Endothelial cell of umbilical vein (primary cell): ENCODE data around the gene LMTK2. TPM values are rescaled to one million over a fixed set of nuclear protein-coding genes. Genes with fewer than 3 reads are reported as not detected.

Experiments
- BruUV-seq: library from RNA; stranded (reverse); fragments of 400-500 nt; replicated peaks from 2 replicates; lab custom pipeline; 2021; lab: Mats Ljungman, UMichigan
- CTCF ChIA-PET: fragments of 300-600, 350-600 bp; sonication (Branson Sonifier 250); formaldehyde crosslinking; loops from one replicate; lab custom pipeline; 2021; ENCODE audit warnings: antibody characterized with exemption, inconsistent platforms; lab: Charles Lee
- POLR2A ChIA-PET: fragments of 300-600, 350-600 bp; sonication (Branson Sonifier 250); formaldehyde crosslinking; loops from one replicate; lab custom pipeline; 2021; ENCODE audit warnings: antibody characterized with exemption, inconsistent platforms; lab: Charles Lee
- DNase-seq: peaks from one replicate; pipeline ENCODE4 v3.0.0-alpha.2; 2011; ENCODE audit warnings: low read depth, low spot score
- FAIRE-seq: peaks from 2 replicates; lab custom pipeline; 2011; peaks lifted over from hg19 to GRCh38; lab: Jason Lieb, UNC
- H2AFZ ChIP-seq: 2 replicates; pipeline ENCODE4 v1.6.0; 2012; ENCODE audit warnings: low read depth, low read length, control low read depth, inconsistent platforms
- H3K27ac ChIP-seq: 2 replicates; pipeline ENCODE4 v1.5.1; 2011; ENCODE audit warnings: low read depth, mild to moderate bottlenecking, control low read depth, low read length, moderate library complexity; ENCODE audit not compliant: insufficient read depth
- H3K27me3 ChIP-seq, 2 experiments: 2 replicates each; pipeline versions ENCODE4 v1.6.0 to v1.6.1; 2011; ENCODE audit warnings: low read length in 2 of 2, mixed read lengths in 1 of 2; ENCODE audit not compliant: control insufficient read depth in 2 of 2, insufficient read depth in 2 of 2
- H3K36me3 ChIP-seq, 2 experiments: 2 replicates in 1 of 2; 3 replicates in 1 of 2; pipeline ENCODE4 v1.5.1; 2011; ENCODE audit warnings: low read length in 2 of 2, mild to moderate bottlenecking in 1 of 2, moderate library complexity in 1 of 2; ENCODE audit not compliant: control insufficient read depth in 2 of 2, insufficient read depth in 2 of 2; ENCODE audit errors: extremely low read depth in 1 of 2
- H3K4me1 ChIP-seq: 3 replicates; pipeline ENCODE4 v1.5.1; 2011; ENCODE audit warnings: mild to moderate bottlenecking, low read length; ENCODE audit not compliant: control insufficient read depth, insufficient read depth; ENCODE audit errors: extremely low read depth
- H3K4me2 ChIP-seq: 2 replicates; pipeline ENCODE4 v1.6.1; 2011; ENCODE audit warnings: low read length, control low read depth, mixed read lengths; ENCODE audit not compliant: insufficient read depth
- H3K4me3 ChIP-seq, 3 experiments: fragments of 200-600 bp in 1 of 3; sonication (generic), shearing (Covaris generic) in 1 of 3; replicated peaks in 1 of 3; 2 replicates each; pipeline ENCODE4 v1.5.1; 2011 to 2016; ENCODE audit warnings: control low read depth in 3 of 3, low read length in 3 of 3, mild to moderate bottlenecking in 2 of 3, inconsistent platforms in 1 of 3, low read depth in 1 of 3, moderate library complexity in 1 of 3; ENCODE audit not compliant: insufficient read depth in 1 of 3
- H3K79me2 ChIP-seq: 2 replicates; pipeline ENCODE4 v1.6.0; 2012; ENCODE audit warnings: low read length, inconsistent platforms; ENCODE audit not compliant: control insufficient read depth, insufficient read depth
- H3K9ac ChIP-seq: replicated peaks from 2 replicates; pipeline ENCODE3; 2011; ENCODE audit warnings: low read length, control low read depth; ENCODE audit not compliant: insufficient read depth; ENCODE audit errors: extremely low read depth
- H3K9me1 ChIP-seq: replicated peaks from 3 replicates; pipeline ENCODE4 v1.6.0; 2011; ENCODE audit warnings: mild to moderate bottlenecking, low read length; ENCODE audit not compliant: control insufficient read depth, insufficient read depth; ENCODE audit errors: extremely low read depth
- H3K9me3 ChIP-seq: replicated peaks from 2 replicates; pipeline ENCODE4 v1.5.1; 2012; ENCODE audit warnings: low read length, inconsistent platforms; ENCODE audit not compliant: control insufficient read depth, insufficient read depth
- H4K20me1 ChIP-seq: replicated peaks from 2 replicates; pipeline ENCODE3; 2011; ENCODE audit warnings: mild to moderate bottlenecking, low read length; ENCODE audit not compliant: control insufficient read depth, insufficient read depth; ENCODE audit errors: extremely low read depth
- CTCF ChIP-seq, 2 donors: IDR thresholded peaks; 1 replicate in 1 of 2; 2 replicates in 1 of 2; pipeline ENCODE4 v1.5.1; 2011; ENCODE audit warnings: low read length in 2 of 2, mild to moderate bottlenecking in 2 of 2, moderate library complexity in 2 of 2, control low read depth in 1 of 2, inconsistent platforms in 1 of 2, low read depth in 1 of 2; ENCODE audit not compliant: insufficient read depth in 1 of 2; ENCODE audit errors: extremely low read depth in 1 of 2
- GATA2 ChIP-seq: IDR thresholded peaks from 2 replicates; pipeline ENCODE4 v1.7.0; 2011; ENCODE audit warnings: low read depth, mild to moderate bottlenecking, moderate library complexity, mixed read lengths, low read length; ENCODE audit not compliant: insufficient read length, insufficient read depth
- MYC ChIP-seq: IDR thresholded peaks from one replicate; pipeline ENCODE4 v1.6.1; 2011; ENCODE audit warnings: mild to moderate bottlenecking, low read depth, low read length
- POLR2A ChIP-seq: IDR thresholded peaks from 2 replicates; pipeline ENCODE4 v1.6.1; 2012; ENCODE audit warnings: low read depth, mild to moderate bottlenecking, control low read depth, low read length
- POLR2AphosphoS5 ChIP-seq: IDR thresholded peaks from 2 replicates; pipeline ENCODE4 v1.6.1; 2012; ENCODE audit warnings: low read depth, mild to moderate bottlenecking, control low read depth, low read length, moderate library complexity; ENCODE audit not compliant: insufficient read depth
- dilution Hi-C: fragments of 300-500 bp; cut with MboI; formaldehyde crosslinking; loops from one replicate; pipeline ENCODE4 v1.15.0; 2019; ENCODE audit warnings: low sequenced_read_pairs; ENCODE audit not compliant: extremely low pct_ligation_motif_present
- intact Hi-C: fragments of 100-400 bp; cut with micrococcal nuclease; formaldehyde crosslinking; loops from one replicate; pipeline ENCODE4 v1.10.0; 2022
- polyA plus RNA-seq, 4 experiments: library from polyadenylated mRNA; depleted of rRNA in 3 of 4; stranded (reverse) in 3 of 4; unstranded in 1 of 4; fragments of >200 nt; gene quantifications; 2 replicates each; pipeline versions ENCODE4 v1.2.1 to v1.2.3, GENCODE V29; 2011 to 2012; ENCODE audit warnings: missing spikeins in 1 of 4
- total RNA-seq: library from RNA; stranded (reverse); gene quantifications from 2 replicates; pipeline ENCODE4 v1.2.3, GENCODE V29; 2021
- TF ChIP-seq, protein P1 (sequence below): IDR thresholded peaks from 2 replicates; pipeline ENCODE4 v1.6.1; 2011; ENCODE audit not compliant: insufficient read depth, insufficient read length

The LMTK2 gene
- total and polyA plus RNA-seq, 2 donors (not counting 3 experiments of a cell fraction or from before 2014, with no cell fraction given) = 5.9 to 13.8 TPM

- H3K79me2 ChIP-seq = peaks cover 20% of the 10 kb centered on the region
- ChIA-PET POLR2A (interaction anchor here (0.6 kb wide), 1 partner anchor 10 kb away, joined by 3 read pairs; no protein-coding TSS in a partner anchor), CTCF (interaction anchor here (1.3 kb wide), 1 partner anchor 45 kb away, joined by 3 read pairs; no protein-coding TSS in a partner anchor)
- no peak for DNase-seq
- no peaks in the 10 kb centered on the region for H3K9me1 ChIP-seq
- H3K9ac ChIP-seq = no peak overlapping the region
- peaks cover 3% of the 10 kb centered on the region for H3K4me1 ChIP-seq
- H3K27me3 ChIP-seq = no peaks in the 10 kb centered on the region
- no peaks in the 10 kb centered on the region for H4K20me1 ChIP-seq
- H3K4me2 ChIP-seq = no peak overlapping the region
- H3K36me3 ChIP-seq = no peaks in the 10 kb centered on the region
- BruUV-seq = no TSS peak
- no peak for FAIRE-seq
- TF ChIP-seq POLR2AphosphoS5 (no peak), CTCF (IDR thresholded peaks at IDR 0.05; ENCODE audit: extremely low read depth in 1 of 2, insufficient read depth in 1 of 2, low read depth in 1 of 2, low read length in 2 of 2) (no peak), GATA2 (no peak), POLR2A (no peak)
- dilution Hi-C loops (no loop called here), intact Hi-C loops (no loop called here)
- no peak overlapping the region for H3K27ac ChIP-seq
- H3K4me3 ChIP-seq = no peak overlapping the region
- no peaks in the 10 kb centered on the region for H3K9me3 ChIP-seq
- H2AFZ ChIP-seq = no peak overlapping the region
Measured at GRCh38 chr7:98123365-98123696, 16.7 kb downstream of the LMTK2 start.

DNA sequence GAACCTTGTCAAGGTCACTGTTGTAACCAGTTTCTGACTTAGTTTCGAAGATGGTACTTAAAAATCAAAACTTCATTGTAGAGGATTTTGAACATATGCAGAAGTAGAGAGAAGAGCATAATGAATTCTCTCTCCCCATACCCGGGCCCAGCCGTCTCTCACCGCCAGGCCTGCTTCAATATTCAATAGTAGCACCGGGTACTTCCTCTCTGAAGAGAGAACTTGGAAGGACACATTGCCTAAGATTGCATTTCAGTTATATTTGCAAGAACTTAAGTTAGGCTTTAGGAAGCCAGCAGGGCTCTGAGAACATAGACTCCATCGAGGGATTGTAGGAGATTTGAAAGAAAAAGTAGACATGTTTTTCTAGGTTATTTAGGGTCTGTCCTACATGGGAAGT, 19.1 kb downstream of the LMTK2 start:
- Histone ChIP-seq H2AFZ (no peak overlapping the region), H3K9me3 (no peaks in the 10 kb centered on the region), H3K79me2 (peaks cover 23% of the 10 kb centered on the region), H3K4me1 (no peaks in the 10 kb centered on the region), H3K36me3 (no peaks in the 10 kb centered on the region), H3K27ac (no peak overlapping the region), H3K9me1 (no peaks in the 10 kb centered on the region), H3K9ac (no peak overlapping the region), H3K4me3 (no peak overlapping the region), H3K27me3 (no peaks in the 10 kb centered on the region), H4K20me1 (no peaks in the 10 kb centered on the region), H3K4me2 (no peak overlapping the region)
- no peak for FAIRE-seq
- no TSS peak for BruUV-seq
- no peak for DNase-seq
- ChIA-PET POLR2A (no interaction called here), CTCF (interaction anchor here (0.9 to 1.3 kb wide), 2 partner anchors 15 to 43 kb away, joined by 3 to 4 read pairs; no protein-coding TSS in a partner anchor)
- dilution Hi-C loops (no loop called here), intact Hi-C loops (no loop called here)
- TF ChIP-seq MYC = no peak
- TF ChIP-seq POLR2AphosphoS5 = no peak
- TF ChIP-seq, protein P1, sequence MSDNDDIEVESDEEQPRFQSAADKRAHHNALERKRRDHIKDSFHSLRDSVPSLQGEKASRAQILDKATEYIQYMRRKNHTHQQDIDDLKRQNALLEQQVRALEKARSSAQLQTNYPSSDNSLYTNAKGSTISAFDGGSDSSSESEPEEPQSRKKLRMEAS = no peak
